OCI-LY3 (cell line): ENCODE data around the gene ASCL2.

Source experiments
- H2AFZ ChIP-seq: fragments of 200-600, 300-600 bp; shearing (Covaris generic); 2 replicates; pipeline ENCODE4 v1.6.0; 2014; ENCODE audit warnings: antibody characterized with exemption, low read depth, low read length
- H3K27ac ChIP-seq: fragments of 200-600, 300-600 bp; sonication (generic); 2 replicates; pipeline ENCODE4 v1.5.1; 2014; ENCODE audit warnings: mild to moderate bottlenecking, low read length, moderate library complexity, mixed read lengths
- H3K27me3 ChIP-seq: fragments of 200-600, 300-600 bp; sonication (generic); 2 replicates; pipeline ENCODE4 v1.6.1; 2014; ENCODE audit warnings: low read depth, low read length, mixed read lengths
- H3K36me3 ChIP-seq: fragments of 200-600, 300-600 bp; sonication (generic); replicated peaks from 2 replicates; pipeline ENCODE3; 2014; ENCODE audit warnings: low read depth, low read length, mixed read lengths
- H3K4me1 ChIP-seq: fragments of 300-600, 200-600 bp; sonication (generic); 2 replicates; pipeline ENCODE4 v1.6.1; 2014; ENCODE audit warnings: low read length, mixed read lengths
- H3K4me2 ChIP-seq: fragments of 200-600, 300-600 bp; sonication (generic); 2 replicates; pipeline ENCODE4 v1.6.1; 2014; ENCODE audit warnings: low read length, mixed read lengths
- H3K4me3 ChIP-seq: fragments of 300-600, 200-600 bp; sonication (generic); 2 replicates; pipeline ENCODE4 v1.5.1; 2014; ENCODE audit warnings: antibody characterized with exemption, mild to moderate bottlenecking, low read length, moderate library complexity
- H3K79me2 ChIP-seq: fragments of 300-600, 200-600 bp; shearing (Covaris generic); 2 replicates; pipeline ENCODE4 v1.6.1; 2014; ENCODE audit warnings: mild to moderate bottlenecking, low read length, mixed read lengths
- H3K9ac ChIP-seq: fragments of 300-600, 200-600 bp; shearing (Covaris generic); 2 replicates; pipeline ENCODE4 v1.6.0; 2014; ENCODE audit warnings: mild to moderate bottlenecking, low read length, moderate library complexity
- H3K9me3 ChIP-seq: fragments of 200-600, 300-600 bp; shearing (Covaris generic); 2 replicates; pipeline ENCODE4 v1.6.1; 2014; ENCODE audit warnings: low read length, mixed read lengths; ENCODE audit not compliant: insufficient read depth
- H4K20me1 ChIP-seq: fragments of 200-600, 300-600 bp; sonication (generic); 2 replicates; pipeline ENCODE4 v1.6.1; 2016; ENCODE audit warnings: low read length, mixed read lengths; ENCODE audit not compliant: insufficient read depth
- CTCF ChIP-seq: fragments of 200-600, 300-600 bp; sonication (generic); IDR thresholded peaks from 2 replicates; pipeline ENCODE4 v1.5.1; 2014; ENCODE audit warnings: antibody characterized with exemption, low read length, low read depth
- EZH2phosphoT487 ChIP-seq: fragments of 200-600 bp; shearing (Covaris generic); IDR thresholded peaks from 2 replicates; pipeline ENCODE4 v1.6.1; 2018; ENCODE audit warnings: antibody characterized with exemption, mixed run types, low read depth

Gene ASCL2

GRCh38 chr11:2307501-2308331, 37.3 kb upstream of the ASCL2 start:
- Histone ChIP-seq H3K9ac (no peak overlapping the region), H3K79me2 (no peaks in the 10 kb centered on the region), H3K27ac (no peak overlapping the region), H3K9me3 (no peaks in the 10 kb centered on the region), H3K4me2 (no peak overlapping the region), H3K36me3 (no peaks in the 10 kb centered on the region), H3K27me3 (no peaks in the 10 kb centered on the region), H3K4me3 (no peak overlapping the region), H4K20me1 (no peaks in the 10 kb centered on the region), H3K4me1 (no peaks in the 10 kb centered on the region), H2AFZ (no peak overlapping the region)
- no peak for TF ChIP-seq EZH2phosphoT487
- TF ChIP-seq CTCF, result no peak

DNA sequence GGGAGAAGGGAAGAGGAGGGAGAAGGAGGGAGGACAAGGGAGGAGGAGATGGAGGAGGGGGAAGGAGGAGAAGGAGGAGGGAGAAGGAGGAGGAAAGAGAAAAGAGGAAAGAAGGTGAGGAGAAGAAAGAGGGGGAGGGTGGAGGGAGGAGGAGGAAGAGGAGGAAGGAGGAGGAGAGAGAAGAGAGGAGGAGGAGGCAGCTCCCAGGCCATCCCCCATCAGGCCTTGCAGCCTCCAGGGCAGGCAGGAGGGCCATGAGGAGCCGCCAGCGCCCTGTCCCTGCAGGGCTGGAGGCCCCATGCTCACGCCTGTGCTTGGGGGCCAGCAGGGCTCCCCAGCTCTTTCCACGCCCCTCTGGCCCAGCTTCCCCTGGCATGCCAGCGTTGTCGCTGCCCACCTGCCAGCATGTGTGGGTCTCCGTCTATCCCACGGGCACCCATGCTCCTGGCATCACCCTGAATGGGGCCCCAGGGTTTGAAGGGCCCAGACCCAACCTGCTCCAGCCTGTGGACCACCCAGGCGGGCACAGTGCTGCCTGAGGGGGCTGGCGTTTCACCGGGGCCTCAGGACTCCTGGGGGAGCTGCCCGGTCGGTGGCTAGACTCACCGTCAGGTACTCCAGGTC, 36.6 kb upstream of the ASCL2 start:
- Histone ChIP-seq H2AFZ (no peak overlapping the region), H3K4me1 (no peaks in the 10 kb centered on the region), H3K4me2 (no peak overlapping the region), H3K9ac (no peak overlapping the region), H3K27me3 (no peaks in the 10 kb centered on the region), H3K36me3 (no peaks in the 10 kb centered on the region), H3K27ac (no peak overlapping the region), H4K20me1 (no peaks in the 10 kb centered on the region), H3K4me3 (no peak overlapping the region), H3K9me3 (no peaks in the 10 kb centered on the region), H3K79me2 (no peaks in the 10 kb centered on the region)
- TF ChIP-seq CTCF (no peak), EZH2phosphoT487 (no peak)

- TF ChIP-seq EZH2phosphoT487 (no peak), CTCF (no peak)
- no peaks in the 10 kb centered on the region for H3K36me3 ChIP-seq
- H4K20me1 ChIP-seq, result no peaks in the 10 kb centered on the region
- H3K4me2 ChIP-seq, result no peak overlapping the region
- no peak overlapping the region for H3K27ac ChIP-seq
- H2AFZ ChIP-seq, result no peak overlapping the region
- H3K9me3 ChIP-seq, result no peaks in the 10 kb centered on the region
- H3K27me3 ChIP-seq, result no peaks in the 10 kb centered on the region
- H3K4me1 ChIP-seq, result no peaks in the 10 kb centered on the region
- H3K79me2 ChIP-seq, result no peaks in the 10 kb centered on the region
- no peak overlapping the region for H3K4me3 ChIP-seq
- no peak overlapping the region for H3K9ac ChIP-seq
Observed at GRCh38 chr11:2306452-2306823, 36.0 kb upstream of the ASCL2 start.

GRCh38 chr11:2305788-2306451, 35.5 kb upstream of the ASCL2 start:
- Histone ChIP-seq H3K27me3 (no peaks in the 10 kb centered on the region), H3K36me3 (no peaks in the 10 kb centered on the region), H4K20me1 (no peaks in the 10 kb centered on the region), H2AFZ (0 out of 2 replicates have a peak overlapping the region, but pooled peaks have one; percentile 57), H3K27ac (no peak overlapping the region), H3K79me2 (no peaks in the 10 kb centered on the region), H3K4me1 (no peaks in the 10 kb centered on the region), H3K4me3 (no peak overlapping the region), H3K4me2 (no peak overlapping the region), H3K9me3 (no peaks in the 10 kb centered on the region), H3K9ac (no peak overlapping the region)
- TF ChIP-seq EZH2phosphoT487, result no peak
- no peak for TF ChIP-seq CTCF
